Neural cell (in vitro differentiated cells): ENCODE measurements around the gene IP6K3.

Source experiments
- EP300 ChIP-seq: fragments of 450-650 bp; conservative IDR thresholded peaks from 2 replicates; pipeline ENCODE4 v1.6.1; 2014; ENCODE audit warnings: antibody characterized with exemption, mild to moderate bottlenecking, moderate library complexity; ENCODE audit not compliant: poor library complexity, severe bottlenecking
- EZH2 ChIP-seq: fragments of 200-600, 300-800 bp; shearing (Covaris generic), sonication (generic); IDR thresholded peaks from 2 replicates; pipeline ENCODE4 v1.6.1; 2014; ENCODE audit warnings: antibody characterized with exemption, low read length, borderline replicate concordance, mild to moderate bottlenecking; ENCODE audit not compliant: insufficient read depth, poor library complexity, severe bottlenecking
- MXI1 ChIP-seq: fragments of 450-650 bp; conservative IDR thresholded peaks from 2 replicates; pipeline ENCODE4 v1.6.1; 2014; ENCODE audit warnings: antibody characterized with exemption, mild to moderate bottlenecking; ENCODE audit not compliant: poor library complexity, severe bottlenecking
- POLR2AphosphoS5 ChIP-seq: IDR thresholded peaks from 2 replicates; pipeline ENCODE4 v1.6.1; 2012
- RAD21 ChIP-seq: fragments of 450-650 bp; conservative IDR thresholded peaks from 2 replicates; pipeline ENCODE4 v1.6.1; 2014; ENCODE audit warnings: antibody characterized with exemption, mild to moderate bottlenecking, moderate library complexity
- SMC3 ChIP-seq: fragments of 450-650 bp; conservative IDR thresholded peaks from 2 replicates; pipeline ENCODE4 v1.6.1; 2014; ENCODE audit warnings: antibody characterized with exemption, mild to moderate bottlenecking, moderate library complexity; ENCODE audit not compliant: poor library complexity
- TAF1 ChIP-seq: IDR thresholded peaks from 2 replicates; pipeline ENCODE4 v1.6.1; 2012; ENCODE audit warnings: low read depth
- TF ChIP-seq, protein P1 (sequence below): fragments of 450-650 bp; IDR thresholded peaks from 2 replicates; pipeline ENCODE4 v1.5.1; 2014; ENCODE audit warnings: antibody characterized with exemption, mild to moderate bottlenecking, moderate library complexity; ENCODE audit not compliant: poor library complexity, severe bottlenecking
- TF ChIP-seq, protein P2 (sequence below): IDR thresholded peaks from 2 replicates; pipeline ENCODE4 v1.6.1; 2012; ENCODE audit warnings: borderline replicate concordance

DNA sequence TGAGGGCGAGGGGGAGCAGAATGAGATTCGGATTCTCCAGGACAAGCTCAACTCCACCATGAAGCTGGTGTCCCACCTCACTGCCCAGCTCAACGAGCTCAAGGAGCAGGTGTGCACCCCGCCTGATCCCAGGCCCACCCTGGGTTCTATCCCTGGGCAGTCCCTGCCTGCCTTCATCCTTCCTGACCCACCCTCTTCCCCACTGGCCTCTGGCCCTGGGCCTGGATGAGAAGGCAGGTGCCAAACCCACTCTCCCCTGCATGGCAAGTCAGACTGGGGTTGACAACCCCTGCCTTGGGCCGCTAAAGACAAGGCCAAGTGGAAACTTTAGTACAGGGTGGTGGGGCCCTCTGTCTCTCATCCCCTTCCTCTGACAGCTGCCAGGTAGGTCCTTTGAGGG lies 51.7 kb downstream of the IP6K3 start:
- TF ChIP-seq, protein P1, sequence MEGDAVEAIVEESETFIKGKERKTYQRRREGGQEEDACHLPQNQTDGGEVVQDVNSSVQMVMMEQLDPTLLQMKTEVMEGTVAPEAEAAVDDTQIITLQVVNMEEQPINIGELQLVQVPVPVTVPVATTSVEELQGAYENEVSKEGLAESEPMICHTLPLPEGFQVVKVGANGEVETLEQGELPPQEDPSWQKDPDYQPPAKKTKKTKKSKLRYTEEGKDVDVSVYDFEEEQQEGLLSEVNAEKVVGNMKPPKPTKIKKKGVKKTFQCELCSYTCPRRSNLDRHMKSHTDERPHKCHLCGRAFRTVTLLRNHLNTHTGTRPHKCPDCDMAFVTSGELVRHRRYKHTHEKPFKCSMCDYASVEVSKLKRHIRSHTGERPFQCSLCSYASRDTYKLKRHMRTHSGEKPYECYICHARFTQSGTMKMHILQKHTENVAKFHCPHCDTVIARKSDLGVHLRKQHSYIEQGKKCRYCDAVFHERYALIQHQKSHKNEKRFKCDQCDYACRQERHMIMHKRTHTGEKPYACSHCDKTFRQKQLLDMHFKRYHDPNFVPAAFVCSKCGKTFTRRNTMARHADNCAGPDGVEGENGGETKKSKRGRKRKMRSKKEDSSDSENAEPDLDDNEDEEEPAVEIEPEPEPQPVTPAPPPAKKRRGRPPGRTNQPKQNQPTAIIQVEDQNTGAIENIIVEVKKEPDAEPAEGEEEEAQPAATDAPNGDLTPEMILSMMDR = no peak
- TF ChIP-seq, protein P2, sequence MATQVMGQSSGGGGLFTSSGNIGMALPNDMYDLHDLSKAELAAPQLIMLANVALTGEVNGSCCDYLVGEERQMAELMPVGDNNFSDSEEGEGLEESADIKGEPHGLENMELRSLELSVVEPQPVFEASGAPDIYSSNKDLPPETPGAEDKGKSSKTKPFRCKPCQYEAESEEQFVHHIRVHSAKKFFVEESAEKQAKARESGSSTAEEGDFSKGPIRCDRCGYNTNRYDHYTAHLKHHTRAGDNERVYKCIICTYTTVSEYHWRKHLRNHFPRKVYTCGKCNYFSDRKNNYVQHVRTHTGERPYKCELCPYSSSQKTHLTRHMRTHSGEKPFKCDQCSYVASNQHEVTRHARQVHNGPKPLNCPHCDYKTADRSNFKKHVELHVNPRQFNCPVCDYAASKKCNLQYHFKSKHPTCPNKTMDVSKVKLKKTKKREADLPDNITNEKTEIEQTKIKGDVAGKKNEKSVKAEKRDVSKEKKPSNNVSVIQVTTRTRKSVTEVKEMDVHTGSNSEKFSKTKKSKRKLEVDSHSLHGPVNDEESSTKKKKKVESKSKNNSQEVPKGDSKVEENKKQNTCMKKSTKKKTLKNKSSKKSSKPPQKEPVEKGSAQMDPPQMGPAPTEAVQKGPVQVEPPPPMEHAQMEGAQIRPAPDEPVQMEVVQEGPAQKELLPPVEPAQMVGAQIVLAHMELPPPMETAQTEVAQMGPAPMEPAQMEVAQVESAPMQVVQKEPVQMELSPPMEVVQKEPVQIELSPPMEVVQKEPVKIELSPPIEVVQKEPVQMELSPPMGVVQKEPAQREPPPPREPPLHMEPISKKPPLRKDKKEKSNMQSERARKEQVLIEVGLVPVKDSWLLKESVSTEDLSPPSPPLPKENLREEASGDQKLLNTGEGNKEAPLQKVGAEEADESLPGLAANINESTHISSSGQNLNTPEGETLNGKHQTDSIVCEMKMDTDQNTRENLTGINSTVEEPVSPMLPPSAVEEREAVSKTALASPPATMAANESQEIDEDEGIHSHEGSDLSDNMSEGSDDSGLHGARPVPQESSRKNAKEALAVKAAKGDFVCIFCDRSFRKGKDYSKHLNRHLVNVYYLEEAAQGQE = no peak
- TF ChIP-seq POLR2AphosphoS5 = no peak
- TF ChIP-seq SMC3 = no peak
- no peak for TF ChIP-seq MXI1
- TF ChIP-seq RAD21 = no peak
- TF ChIP-seq TAF1 = no peak
- TF ChIP-seq EZH2 = no peak
- TF ChIP-seq EP300 = no peak
